ENCODE measurements around the gene PDCD11. TPM values are rescaled to one million over a fixed set of nuclear protein-coding genes. Genes with fewer than 3 reads are reported as not detected.

The PDCD11 gene
- polyA plus RNA-seq, 2 donors: 12.2 to 15.5 TPM

DNA sequence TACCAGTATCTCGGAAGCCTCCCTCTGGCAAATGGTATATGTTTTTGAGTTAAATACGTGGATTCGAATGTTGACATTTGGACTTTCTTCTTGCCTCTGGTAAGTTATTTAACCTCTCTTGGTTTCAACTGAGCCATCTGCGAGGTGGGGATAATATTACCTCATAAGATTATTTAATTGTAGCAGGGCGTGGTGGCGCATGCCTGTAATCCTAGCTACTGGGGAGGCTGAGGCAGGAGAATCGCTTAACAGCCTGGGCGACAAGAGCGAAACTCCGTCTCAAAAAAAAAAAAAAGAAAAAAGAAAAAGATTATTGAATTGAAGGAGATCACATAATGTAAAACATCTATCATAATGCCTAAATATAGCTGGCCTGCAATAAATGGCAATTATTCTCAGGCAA lies 29.0 kb upstream of the PDCD11 start:
- Histone ChIP-seq H3K4me1 (ENCODE audit: control insufficient read depth in 2 of 2, insufficient read depth in 2 of 2, low read length in 1 of 2) (no peaks in the 10 kb centered on the region), H3K27me3 (ENCODE audit: control insufficient read depth in 1 of 2, insufficient read depth in 2 of 2, low read length in 2 of 2) (no peaks in the 10 kb centered on the region), H3K36me3 (ENCODE audit: control insufficient read depth in 2 of 2, insufficient read depth in 2 of 2, low read length in 1 of 2) (no peaks in the 10 kb centered on the region), H3K9me3 (ENCODE audit: control insufficient read depth in 2 of 2, insufficient read depth in 1 of 2, low read depth in 1 of 2, low read length in 1 of 2) (no peaks in the 10 kb centered on the region), H3K4me3 (ENCODE audit: low read depth in 1 of 2, low read length in 2 of 2) (peak overlapping the region; percentile 96 to 99), H3K27ac (ENCODE audit: low read depth in 2 of 2, low read length in 1 of 2) (peak overlapping the region in 1 of 2 donors; percentile 96)
- WGBS, 2 donors: 30 to 52% methylated on average over 10 of the region's 10 CpGs

DNA sequence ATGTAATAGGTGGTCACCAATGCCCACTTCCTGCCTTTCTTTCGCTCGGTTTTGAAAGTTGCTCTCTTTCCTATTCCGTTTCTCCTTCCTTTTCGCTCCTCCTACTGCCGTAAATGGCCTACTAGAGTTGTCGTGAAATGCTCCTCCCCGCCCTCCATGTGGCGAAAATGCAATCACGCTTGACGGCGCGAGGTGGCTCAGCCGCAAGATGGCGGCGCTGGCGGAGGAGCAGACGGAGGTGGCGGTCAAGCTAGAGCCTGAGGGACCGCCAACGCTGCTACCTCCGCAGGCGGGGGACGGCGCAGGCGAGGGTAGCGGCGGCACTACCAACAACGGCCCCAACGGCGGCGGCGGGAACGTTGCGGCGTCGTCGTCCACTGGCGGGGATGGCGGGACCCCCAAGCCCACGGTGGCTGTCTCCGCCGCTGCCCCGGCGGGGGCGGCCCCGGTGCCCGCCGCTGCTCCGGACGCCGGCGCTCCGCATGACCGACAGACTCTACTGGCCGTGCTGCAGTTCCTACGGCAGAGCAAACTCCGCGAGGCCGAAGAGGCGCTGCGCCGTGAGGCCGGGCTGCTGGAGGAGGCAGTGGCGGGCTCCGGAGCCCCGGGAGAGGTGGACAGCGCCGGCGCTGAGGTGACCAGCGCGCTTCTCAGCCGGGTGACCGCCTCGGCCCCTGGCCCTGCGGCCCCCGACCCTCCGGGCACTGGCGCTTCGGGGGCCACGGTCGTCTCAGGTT lies 28.5 kb upstream of the PDCD11 start, which contains the start of gene TAF5:
TAF5 (plus strand) TSS at position 195 of the 737 bp plus-strand sequence; CDS start at position 209, 14 bp downstream.
- Histone ChIP-seq H3K36me3 (ENCODE audit: control insufficient read depth in 2 of 2, insufficient read depth in 2 of 2, low read length in 1 of 2) (no peaks in the 10 kb centered on the region), H3K4me1 (ENCODE audit: control insufficient read depth in 2 of 2, insufficient read depth in 2 of 2, low read length in 1 of 2) (no peaks in the 10 kb centered on the region), H3K27ac (ENCODE audit: low read depth in 2 of 2, low read length in 1 of 2) (peak within 1 kb of the TSS; percentile 88 to 96), H3K27me3 (ENCODE audit: control insufficient read depth in 1 of 2, insufficient read depth in 2 of 2, low read length in 2 of 2) (no peaks in the 10 kb centered on the region), H3K4me3 (ENCODE audit: low read depth in 1 of 2, low read length in 2 of 2) (peak within 1 kb of the TSS; percentile 96 to 99), H3K9me3 (ENCODE audit: control insufficient read depth in 2 of 2, insufficient read depth in 1 of 2, low read depth in 1 of 2, low read length in 1 of 2) (no peaks in the 10 kb centered on the region)
- WGBS, 2 donors: 0 to 1% methylated on average over 38 to 81 of the region's 81 CpGs

DNA sequence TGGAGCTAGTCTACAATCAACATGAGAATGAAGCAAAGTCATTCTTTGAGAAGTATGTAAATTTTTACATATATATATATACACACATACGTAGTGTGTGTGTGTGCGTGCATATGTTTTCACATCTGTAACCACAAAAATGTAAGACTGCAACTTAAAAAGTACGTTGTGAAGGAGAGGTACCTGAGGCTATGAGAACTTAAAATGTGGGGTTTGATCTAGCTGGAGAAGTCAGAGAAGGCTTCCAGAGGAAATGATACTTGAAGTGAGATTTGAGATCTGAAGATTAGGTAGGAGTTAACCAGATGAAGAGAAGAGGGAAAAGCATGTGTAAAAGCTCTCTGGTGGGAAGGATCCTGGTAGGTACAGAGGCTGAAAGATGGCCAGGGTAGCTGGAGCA lies 22.9 kb upstream of the PDCD11 start:
- Histone ChIP-seq H3K36me3 (ENCODE audit: control insufficient read depth in 2 of 2, insufficient read depth in 2 of 2, low read length in 1 of 2) (peaks cover 5 to 6% of the 10 kb centered on the region in 2 donors), H3K4me3 (ENCODE audit: low read depth in 1 of 2, low read length in 2 of 2) (no peak overlapping the region), H3K27ac (ENCODE audit: low read depth in 2 of 2, low read length in 1 of 2) (no peak overlapping the region), H3K4me1 (ENCODE audit: control insufficient read depth in 2 of 2, insufficient read depth in 2 of 2, low read length in 1 of 2) (no peaks in the 10 kb centered on the region), H3K27me3 (ENCODE audit: control insufficient read depth in 1 of 2, insufficient read depth in 2 of 2, low read length in 2 of 2) (no peaks in the 10 kb centered on the region), H3K9me3 (ENCODE audit: control insufficient read depth in 2 of 2, insufficient read depth in 1 of 2, low read depth in 1 of 2, low read length in 1 of 2) (no peaks in the 10 kb centered on the region)
- WGBS, 2 donors: 85 to 86% methylated on average over 3 of the region's 3 CpGs

DNA sequence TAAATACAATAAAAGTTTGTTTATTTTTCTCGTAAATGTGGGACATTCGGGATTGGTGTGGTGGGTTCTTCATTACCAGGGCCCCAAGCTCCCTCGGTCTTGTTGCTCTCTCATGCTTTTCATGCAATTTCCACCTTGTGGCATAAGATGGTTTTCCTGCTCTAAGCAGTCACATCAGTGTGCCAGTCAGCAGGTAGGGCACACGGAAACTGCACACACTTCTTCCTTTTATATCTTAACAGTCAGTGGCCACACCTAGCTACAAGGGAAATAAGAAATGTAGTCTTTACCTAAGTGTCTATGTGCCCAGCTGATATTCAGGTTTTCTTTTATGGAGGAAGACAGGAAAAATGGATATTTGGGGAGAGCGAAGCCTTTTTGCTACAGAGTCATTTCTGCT lies 22.2 kb upstream of the PDCD11 start:
- 95 to 96% methylated on average over 5 of the region's 5 CpGs for WGBS, 2 donors
- Histone ChIP-seq H3K36me3 (ENCODE audit: control insufficient read depth in 2 of 2, insufficient read depth in 2 of 2, low read length in 1 of 2) (peaks cover 5 to 6% of the 10 kb centered on the region in 2 donors), H3K9me3 (ENCODE audit: control insufficient read depth in 2 of 2, insufficient read depth in 1 of 2, low read depth in 1 of 2, low read length in 1 of 2) (no peaks in the 10 kb centered on the region), H3K27ac (ENCODE audit: low read depth in 2 of 2, low read length in 1 of 2) (no peak overlapping the region), H3K4me1 (ENCODE audit: control insufficient read depth in 2 of 2, insufficient read depth in 2 of 2, low read length in 1 of 2) (no peaks in the 10 kb centered on the region), H3K4me3 (ENCODE audit: low read depth in 1 of 2, low read length in 2 of 2) (no peak overlapping the region), H3K27me3 (ENCODE audit: control insufficient read depth in 1 of 2, insufficient read depth in 2 of 2, low read length in 2 of 2) (no peaks in the 10 kb centered on the region)

DNA sequence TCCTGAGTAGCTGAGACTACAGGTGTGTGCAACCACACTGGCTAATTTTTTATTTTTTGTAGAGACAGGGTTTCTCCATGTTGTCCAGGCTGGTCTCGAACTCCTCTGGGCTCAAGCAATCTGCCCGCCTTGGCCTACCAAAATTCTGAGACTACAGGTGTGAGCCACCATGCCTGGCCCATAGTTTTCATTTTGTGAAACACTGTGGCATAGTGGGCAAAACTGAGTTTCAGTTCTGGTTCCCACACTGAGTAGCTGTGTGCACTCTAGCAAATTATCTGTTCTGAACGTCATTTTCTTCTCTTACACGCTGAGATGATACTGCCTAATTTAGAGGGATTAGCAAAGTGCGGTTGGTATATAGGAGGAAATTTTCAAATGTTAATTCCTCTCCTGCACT lies 13.7 kb upstream of the PDCD11 start:
- WGBS, 2 donors: 93 to 94% methylated on average over 5 of the region's 5 CpGs
- Histone ChIP-seq H3K4me3 (ENCODE audit: low read depth in 1 of 2, low read length in 2 of 2) (no peak overlapping the region), H3K36me3 (ENCODE audit: control insufficient read depth in 2 of 2, insufficient read depth in 2 of 2, low read length in 1 of 2) (peaks cover 0 to 3% of the 10 kb centered on the region in 2 donors), H3K4me1 (ENCODE audit: control insufficient read depth in 2 of 2, insufficient read depth in 2 of 2, low read length in 1 of 2) (no peaks in the 10 kb centered on the region), H3K27me3 (ENCODE audit: control insufficient read depth in 1 of 2, insufficient read depth in 2 of 2, low read length in 2 of 2) (no peaks in the 10 kb centered on the region), H3K27ac (ENCODE audit: low read depth in 2 of 2, low read length in 1 of 2) (no peak overlapping the region), H3K9me3 (ENCODE audit: control insufficient read depth in 2 of 2, insufficient read depth in 1 of 2, low read depth in 1 of 2, low read length in 1 of 2) (no peaks in the 10 kb centered on the region)

DNA sequence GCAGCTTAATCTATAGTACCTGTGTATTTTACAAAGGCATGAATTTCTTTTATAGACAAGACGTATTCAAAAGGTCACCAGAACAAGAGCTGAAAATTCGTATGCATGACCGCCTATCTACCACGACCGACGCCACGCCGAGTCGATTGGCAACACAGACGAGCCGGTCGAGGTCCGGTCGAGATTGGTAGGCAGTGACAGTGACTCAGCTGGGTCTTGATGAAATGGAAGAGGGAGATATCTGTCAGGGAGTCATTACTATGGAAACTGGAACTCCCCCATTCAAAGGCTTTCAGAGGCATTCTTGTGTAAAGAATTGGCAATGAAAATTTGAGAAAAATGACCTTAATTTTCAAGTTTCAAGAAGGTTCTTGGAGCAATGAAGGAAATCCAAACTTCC lies 2.2 kb upstream of the PDCD11 start:
- Histone ChIP-seq H3K36me3 (ENCODE audit: control insufficient read depth in 2 of 2, insufficient read depth in 2 of 2, low read length in 1 of 2) (peaks cover 0 to 5% of the 10 kb centered on the region in 2 donors), H3K9me3 (ENCODE audit: control insufficient read depth in 2 of 2, insufficient read depth in 1 of 2, low read depth in 1 of 2, low read length in 1 of 2) (no peaks in the 10 kb centered on the region), H3K4me1 (ENCODE audit: control insufficient read depth in 2 of 2, insufficient read depth in 2 of 2, low read length in 1 of 2) (peaks cover 5% of the 10 kb centered on the region in 2 donors), H3K4me3 (ENCODE audit: low read depth in 1 of 2, low read length in 2 of 2) (no peak overlapping the region), H3K27me3 (ENCODE audit: control insufficient read depth in 1 of 2, insufficient read depth in 2 of 2, low read length in 2 of 2) (no peaks in the 10 kb centered on the region), H3K27ac (ENCODE audit: low read depth in 2 of 2, low read length in 1 of 2) (no peak overlapping the region)
- WGBS, 2 donors: 83% methylated on average over 14 of the region's 14 CpGs

DNA sequence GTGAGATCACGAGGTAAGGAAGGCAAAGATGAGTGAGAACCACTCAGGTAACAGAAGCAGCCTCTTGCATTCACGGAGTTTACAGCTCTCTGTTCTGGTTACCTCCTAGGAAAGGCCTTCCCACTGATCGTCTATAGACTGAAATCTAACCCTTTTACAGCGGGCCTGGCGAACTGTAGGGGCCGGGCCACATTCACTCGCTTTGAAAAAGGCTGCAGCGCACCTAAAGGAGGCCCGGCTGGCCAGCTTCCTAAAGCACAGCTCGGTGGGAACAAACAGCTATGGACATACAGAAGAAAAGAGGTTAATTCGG lies 716 bp upstream of the PDCD11 start:
- Histone ChIP-seq H3K9me3 (ENCODE audit: control insufficient read depth in 2 of 2, insufficient read depth in 1 of 2, low read depth in 1 of 2, low read length in 1 of 2) (no peaks in the 10 kb centered on the region), H3K27me3 (ENCODE audit: control insufficient read depth in 1 of 2, insufficient read depth in 2 of 2, low read length in 2 of 2) (no peaks in the 10 kb centered on the region), H3K4me3 (ENCODE audit: low read depth in 1 of 2, low read length in 2 of 2) (peak overlapping the region; percentile 98 to 99), H3K36me3 (ENCODE audit: control insufficient read depth in 2 of 2, insufficient read depth in 2 of 2, low read length in 1 of 2) (peaks cover 2 to 11% of the 10 kb centered on the region in 2 donors), H3K4me1 (ENCODE audit: control insufficient read depth in 2 of 2, insufficient read depth in 2 of 2, low read length in 1 of 2) (peaks cover 5% of the 10 kb centered on the region in 2 donors), H3K27ac (ENCODE audit: low read depth in 2 of 2, low read length in 1 of 2) (peak overlapping the region; percentile 6 to 91)
- WGBS, 2 donors: 1 to 2% methylated on average over 11 of the region's 11 CpGs

DNA sequence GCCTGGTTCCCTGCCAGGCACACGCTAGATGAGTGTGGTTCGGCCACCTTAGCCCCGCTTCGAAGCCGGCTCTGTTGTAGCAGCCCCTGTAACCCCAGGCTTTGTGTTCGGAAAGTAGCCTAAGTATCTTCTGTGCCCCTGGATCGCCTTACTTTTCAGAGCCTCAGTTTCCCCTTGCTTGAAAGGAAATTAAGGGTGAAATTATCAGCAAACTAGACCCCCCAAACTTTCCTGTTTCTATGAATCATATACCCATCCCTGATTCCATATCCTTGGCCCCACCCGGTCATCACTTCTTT lies 312 bp downstream of the PDCD11 start:
- Histone ChIP-seq H3K27ac (ENCODE audit: low read depth in 2 of 2, low read length in 1 of 2) (peak overlapping the region; percentile 75 to 86), H3K4me3 (ENCODE audit: low read depth in 1 of 2, low read length in 2 of 2) (peak overlapping the region; percentile 98 to 99), H3K36me3 (ENCODE audit: control insufficient read depth in 2 of 2, insufficient read depth in 2 of 2, low read length in 1 of 2) (peaks cover 2 to 12% of the 10 kb centered on the region in 2 donors), H3K27me3 (ENCODE audit: control insufficient read depth in 1 of 2, insufficient read depth in 2 of 2, low read length in 2 of 2) (no peaks in the 10 kb centered on the region), H3K4me1 (ENCODE audit: control insufficient read depth in 2 of 2, insufficient read depth in 2 of 2, low read length in 1 of 2) (peaks cover 5% of the 10 kb centered on the region in 2 donors), H3K9me3 (ENCODE audit: control insufficient read depth in 2 of 2, insufficient read depth in 1 of 2, low read depth in 1 of 2, low read length in 1 of 2) (no peaks in the 10 kb centered on the region)
- WGBS, 2 donors: 0% methylated on average over 8 of the region's 8 CpGs

DNA sequence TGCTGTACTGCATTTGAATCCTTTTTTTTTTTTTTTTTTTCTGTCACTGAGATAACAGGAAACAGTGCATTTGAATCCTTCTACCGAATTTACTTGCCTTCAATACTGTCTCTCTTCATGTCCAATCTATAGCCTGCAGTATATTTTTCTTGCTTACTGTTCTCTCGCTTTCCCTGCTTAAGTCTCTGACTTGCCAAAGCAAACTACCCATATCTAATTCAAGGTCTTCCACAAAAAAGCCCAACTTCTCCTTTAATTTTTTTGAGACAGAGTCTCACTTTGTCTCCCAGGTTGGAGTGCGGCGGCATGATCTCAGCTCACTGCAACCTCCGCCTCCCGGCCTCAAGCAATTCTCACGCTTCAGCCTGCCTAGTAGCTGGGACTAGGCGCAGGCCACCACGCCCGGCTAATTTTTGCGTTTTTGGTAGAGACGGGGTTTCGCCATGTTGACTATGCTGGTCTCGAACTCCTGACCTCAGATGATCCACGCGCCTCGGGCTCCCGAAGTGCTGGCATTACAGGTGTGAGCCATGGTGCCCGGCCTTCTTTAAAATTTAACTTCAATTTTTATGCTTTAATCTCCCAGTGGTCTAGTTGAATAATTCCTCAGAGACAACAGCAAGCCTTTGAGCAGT lies 882 bp downstream of the PDCD11 start:
- Histone ChIP-seq H3K9me3 (ENCODE audit: control insufficient read depth in 2 of 2, insufficient read depth in 1 of 2, low read depth in 1 of 2, low read length in 1 of 2) (no peaks in the 10 kb centered on the region), H3K36me3 (ENCODE audit: control insufficient read depth in 2 of 2, insufficient read depth in 2 of 2, low read length in 1 of 2) (peaks cover 2 to 13% of the 10 kb centered on the region in 2 donors), H3K4me1 (ENCODE audit: control insufficient read depth in 2 of 2, insufficient read depth in 2 of 2, low read length in 1 of 2) (peaks cover 5% of the 10 kb centered on the region in 2 donors), H3K27ac (ENCODE audit: low read depth in 2 of 2, low read length in 1 of 2) (no peak overlapping the region), H3K27me3 (ENCODE audit: control insufficient read depth in 1 of 2, insufficient read depth in 2 of 2, low read length in 2 of 2) (no peaks in the 10 kb centered on the region), H3K4me3 (ENCODE audit: low read depth in 1 of 2, low read length in 2 of 2) (peak overlapping the region; percentile 43 to 98)
- 44 to 45% methylated on average over 19 of the region's 19 CpGs for WGBS, 2 donors

DNA sequence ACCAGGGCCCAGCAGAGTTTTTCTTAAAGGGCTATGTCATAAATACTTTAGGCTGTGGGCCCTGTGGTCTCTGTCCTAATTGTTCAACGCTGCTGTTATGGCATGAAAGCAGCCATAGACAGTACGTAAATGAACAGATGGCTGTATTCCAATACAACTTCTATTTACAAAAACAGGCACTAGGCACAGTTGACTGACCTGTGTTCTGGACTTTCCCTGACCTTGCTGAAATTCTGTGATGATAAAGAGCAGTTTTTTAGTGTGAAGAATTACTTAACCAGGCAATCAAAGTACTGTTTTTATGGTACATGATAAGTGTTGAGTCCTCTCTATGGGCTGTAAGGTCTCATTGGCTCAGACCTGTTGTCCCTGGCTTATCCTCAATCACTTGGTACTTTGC lies 17.1 kb downstream of the PDCD11 start:
- Histone ChIP-seq H3K4me1 (ENCODE audit: control insufficient read depth in 2 of 2, insufficient read depth in 2 of 2, low read length in 1 of 2) (no peaks in the 10 kb centered on the region), H3K27me3 (ENCODE audit: control insufficient read depth in 1 of 2, insufficient read depth in 2 of 2, low read length in 2 of 2) (no peaks in the 10 kb centered on the region), H3K9me3 (ENCODE audit: control insufficient read depth in 2 of 2, insufficient read depth in 1 of 2, low read depth in 1 of 2, low read length in 1 of 2) (no peaks in the 10 kb centered on the region), H3K27ac (ENCODE audit: low read depth in 2 of 2, low read length in 1 of 2) (no peak overlapping the region), H3K36me3 (ENCODE audit: control insufficient read depth in 2 of 2, insufficient read depth in 2 of 2, low read length in 1 of 2) (peaks cover 22 to 44% of the 10 kb centered on the region in 2 donors), H3K4me3 (ENCODE audit: low read depth in 1 of 2, low read length in 2 of 2) (no peak overlapping the region)
- WGBS, 2 donors: 81 to 90% methylated on average over 2 of the region's 2 CpGs
